ENCODE results near the gene SFRP2. TPM values are rescaled to one million over a fixed set of nuclear protein-coding genes. Genes with fewer than 3 reads are reported as not detected.

The SFRP2 gene, protein sequence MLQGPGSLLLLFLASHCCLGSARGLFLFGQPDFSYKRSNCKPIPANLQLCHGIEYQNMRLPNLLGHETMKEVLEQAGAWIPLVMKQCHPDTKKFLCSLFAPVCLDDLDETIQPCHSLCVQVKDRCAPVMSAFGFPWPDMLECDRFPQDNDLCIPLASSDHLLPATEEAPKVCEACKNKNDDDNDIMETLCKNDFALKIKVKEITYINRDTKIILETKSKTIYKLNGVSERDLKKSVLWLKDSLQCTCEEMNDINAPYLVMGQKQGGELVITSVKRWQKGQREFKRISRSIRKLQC
- total RNA-seq: 0.11 TPM in 1 of 2 replicates, not detected in the other

DNA sequence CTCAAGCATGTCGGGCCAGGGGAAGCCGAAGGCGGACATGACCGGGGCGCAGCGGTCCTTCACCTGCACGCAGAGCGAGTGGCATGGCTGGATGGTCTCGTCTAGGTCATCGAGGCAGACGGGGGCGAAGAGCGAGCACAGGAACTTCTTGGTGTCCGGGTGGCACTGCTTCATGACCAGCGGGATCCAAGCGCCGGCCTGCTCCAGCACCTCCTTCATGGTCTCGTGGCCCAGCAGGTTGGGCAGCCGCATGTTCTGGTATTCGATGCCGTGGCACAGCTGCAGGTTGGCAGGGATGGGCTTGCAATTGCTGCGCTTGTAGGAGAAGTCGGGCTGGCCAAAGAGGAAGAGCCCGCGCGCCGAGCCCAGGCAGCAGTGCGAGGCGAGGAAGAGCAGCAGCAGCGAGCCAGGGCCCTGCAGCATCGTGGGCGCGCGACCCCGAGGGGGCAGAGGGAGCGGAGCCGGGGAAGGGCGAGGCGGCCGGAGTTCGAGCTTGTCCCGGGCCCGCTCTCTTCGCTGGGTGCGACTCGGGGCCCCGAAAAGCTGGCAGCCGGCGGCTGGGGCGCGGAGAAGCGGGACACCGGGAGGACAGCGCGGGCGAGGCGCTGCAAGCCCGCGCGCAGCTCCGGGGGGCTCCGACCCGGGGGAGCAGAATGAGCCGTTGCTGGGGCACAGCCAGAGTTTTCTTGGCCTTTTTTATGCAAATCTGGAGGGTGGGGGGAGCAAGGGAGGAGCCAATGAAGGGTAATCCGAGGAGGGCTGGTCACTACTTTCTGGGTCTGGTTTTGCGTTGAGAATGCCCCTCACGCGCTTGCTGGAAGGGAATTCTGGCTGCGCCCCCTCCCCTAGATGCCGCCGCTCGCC lies at the start of gene SFRP2:
Gene SFRP2, minus strand, starts transcription at position 671 of the 864 bp plus-strand sequence. Its CDS starts 248 bp downstream, at position 423.

DNA sequence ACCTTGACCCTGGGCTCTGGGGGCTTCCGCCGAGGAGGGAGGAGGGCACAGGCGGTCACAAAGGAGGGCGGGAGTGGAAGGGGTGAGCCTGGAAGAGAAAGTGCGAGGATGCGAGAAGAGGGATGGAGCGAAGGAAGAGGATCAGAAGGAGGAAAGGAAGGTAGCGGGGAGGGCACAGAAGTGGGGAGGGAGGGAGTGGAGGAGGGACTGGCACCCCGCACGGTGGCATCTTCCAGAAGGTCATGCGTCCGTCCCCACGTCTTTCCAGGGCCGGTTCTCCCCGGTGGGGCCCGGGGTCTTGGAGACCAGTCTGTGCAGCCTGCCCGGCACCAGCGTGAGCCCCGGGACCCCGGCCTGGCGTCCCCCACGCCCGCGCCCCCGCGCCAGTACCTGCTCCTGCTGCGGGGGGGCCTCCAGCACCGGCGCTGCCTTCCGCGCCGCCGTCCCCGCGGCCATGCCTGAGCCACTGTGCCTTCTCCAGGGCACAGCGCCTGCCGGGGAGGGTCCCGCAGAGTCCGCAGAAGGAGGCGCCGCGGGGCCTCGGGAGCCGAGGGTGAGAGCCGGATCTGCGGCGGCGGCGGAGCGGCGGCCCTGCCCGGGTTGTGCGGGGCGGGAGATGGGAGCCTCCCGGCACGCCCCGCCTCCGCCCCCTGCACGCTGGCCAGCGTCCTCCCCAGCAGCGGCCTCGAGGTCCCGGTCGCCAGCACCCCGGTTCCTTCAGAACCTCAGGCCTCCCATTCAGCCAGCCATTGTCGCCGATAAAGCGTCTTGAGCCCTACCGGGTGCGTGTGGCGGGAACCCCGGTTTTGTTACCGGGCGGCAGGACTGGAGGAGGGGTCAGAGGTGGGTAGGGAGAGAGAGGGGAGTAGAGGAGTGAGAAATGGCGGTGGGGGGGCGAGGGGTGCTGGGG lies 29.2 kb downstream of the SFRP2 start, which contains the start of gene RNF175:
Gene RNF175, minus strand, starts transcription at position 618 of the 910 bp plus-strand sequence. Its CDS starts 162 bp downstream, at position 456.

Other genes with a start within 250 kb of the SFRP2 start
- 9.9 and 31.2 TPM in 2 replicates for gene TLR2, start 104.8 kb downstream of the SFRP2 start, total RNA-seq
- gene RNF175, start 29.1 kb downstream of the SFRP2 start, total RNA-seq: 0.39 TPM in 1 of 2 replicates, not detected in the other

Data from hair follicular keratinocyte (primary cell).